ENCODE data around the gene FN3K. TPM values are rescaled to one million over a fixed set of nuclear protein-coding genes. Genes with fewer than 3 reads are reported as not detected.

The FN3K gene
- total and polyA plus RNA-seq, 2 of the 13 experiments (the other 11 are each of a cell fraction or from before 2014, with no cell fraction given): 3.5 to 12.2 TPM

GRCh38 chr17:82740906-82741759 is 5.7 kb downstream of the FN3K start (continued):
- peak; percentile 69; the same call in 1 of the 2 replicates for TF ChIP-seq IKZF5 (CRISPR knock-in tag; IDR thresholded peaks at IDR 0.05)
- TF ChIP-seq EED (CRISPR knock-in tag; IDR thresholded peaks at IDR 0.05): 0 out of 2 replicates have a peak, but pooled peaks have one; percentile 19
- TF ChIP-seq MLXIP (CRISPR knock-in tag; IDR thresholded peaks at IDR 0.05; ENCODE audit: borderline replicate concordance): no peak
- TF ChIP-seq ZNF501 (CRISPR knock-in tag; IDR thresholded peaks at IDR 0.05): peak; percentile 46
- TF ChIP-seq KDM6A (CRISPR knock-in tag; IDR thresholded peaks at IDR 0.05; ENCODE audit: low read depth): peak; percentile 91
- TF ChIP-seq HOXA5 (CRISPR knock-in tag; IDR thresholded peaks at IDR 0.05): no peak
- TF ChIP-seq ADNP (CRISPR knock-in tag; IDR thresholded peaks at IDR 0.05): no peak; the same call in 1 of the 2 replicates
- TF ChIP-seq THRA (CRISPR knock-in tag; IDR thresholded peaks at IDR 0.05; ENCODE audit: borderline replicate concordance): peak; percentile 90
- TF ChIP-seq RAD21 (CRISPR knock-in tag; IDR thresholded peaks at IDR 0.05): peak; percentile 59; the same call in 1 of the 2 replicates
- TF ChIP-seq SNAPC4 (CRISPR knock-in tag; IDR thresholded peaks at IDR 0.05): no peak
- no peak; the same call in 1 of the 2 replicates for TF ChIP-seq ZSCAN5A (CRISPR knock-in tag; IDR thresholded peaks at IDR 0.05; ENCODE audit: borderline replicate concordance)
- TF ChIP-seq TRAFD1 (CRISPR knock-in tag; IDR thresholded peaks at IDR 0.05; ENCODE audit: borderline replicate concordance): 0 out of 2 replicates have a peak, but pooled peaks have one; percentile 8
- TF ChIP-seq FOXP1 (IDR thresholded peaks at IDR 0.05): no peak
- TF ChIP-seq FOXP1 (CRISPR knock-in tag; IDR thresholded peaks at IDR 0.05): peak; percentile 84
